CD4-positive, alpha-beta T cell treated with Interleukin-17A for 1 hour (primary cell): ENCODE data around the gene ZNF511.

ENCODE experiments used
- DNase-seq: peaks from one replicate; pipeline ENCODE4 v3.0.0-alpha.2; 2020

The ZNF511 gene

DNA sequence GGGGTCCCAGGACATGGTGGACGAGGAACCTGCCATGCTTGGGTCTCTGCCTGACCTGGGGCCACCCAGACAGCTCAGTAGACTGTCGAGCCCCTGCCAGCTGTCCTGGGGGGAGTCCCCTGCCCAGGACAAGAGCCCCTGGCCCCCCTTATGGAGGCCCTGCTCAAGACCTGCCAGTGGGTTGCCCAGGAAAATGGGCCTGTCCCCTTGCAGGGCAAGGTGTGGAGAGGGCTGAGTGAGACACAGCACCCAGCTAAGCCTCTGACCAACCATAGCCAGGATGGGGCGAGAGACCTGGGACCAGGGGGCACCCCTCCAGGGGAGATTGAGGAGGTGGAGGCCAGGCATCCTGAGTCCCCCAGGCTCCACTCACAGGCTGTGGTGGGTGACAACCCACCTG, 47.3 kb downstream of the ZNF511 start:
- no peak for DNase-seq

DNA sequence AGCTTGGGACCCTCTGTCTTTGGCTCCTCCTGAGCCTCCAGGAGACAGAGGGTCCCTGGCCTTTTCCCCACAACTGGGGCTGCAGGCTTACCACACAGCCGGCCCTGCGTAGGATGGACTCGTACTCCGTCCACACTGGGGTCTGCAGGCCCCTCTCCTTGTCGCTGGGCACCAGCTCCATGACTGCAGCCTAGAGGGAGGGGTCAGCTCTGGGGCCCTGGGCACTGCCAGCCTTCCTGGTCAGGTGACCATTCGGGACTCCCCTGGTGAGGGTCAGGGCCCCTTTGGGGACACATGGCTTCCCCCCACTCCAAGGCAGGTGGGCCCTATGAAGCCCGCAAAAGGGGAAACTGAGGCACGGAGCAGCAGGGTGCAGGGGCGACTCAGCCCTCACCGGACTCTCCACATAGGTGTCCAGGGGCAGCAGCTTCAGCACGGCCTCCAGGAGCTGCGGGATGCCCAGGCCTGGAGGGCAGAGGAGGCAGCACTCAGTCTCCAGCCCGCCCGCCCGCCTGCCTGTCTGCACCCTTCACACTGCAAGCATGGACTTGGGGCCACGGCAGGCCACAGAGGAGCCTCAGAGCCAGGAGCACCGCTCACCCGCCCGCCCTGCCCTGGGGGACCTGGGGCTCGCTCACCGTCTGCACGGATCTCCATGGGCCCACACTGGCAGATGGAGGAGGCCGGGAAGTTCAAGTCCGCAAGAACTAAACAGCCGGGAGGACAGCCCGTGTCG, 48.0 kb downstream of the ZNF511 start:
- DNase-seq = no peak

DNA sequence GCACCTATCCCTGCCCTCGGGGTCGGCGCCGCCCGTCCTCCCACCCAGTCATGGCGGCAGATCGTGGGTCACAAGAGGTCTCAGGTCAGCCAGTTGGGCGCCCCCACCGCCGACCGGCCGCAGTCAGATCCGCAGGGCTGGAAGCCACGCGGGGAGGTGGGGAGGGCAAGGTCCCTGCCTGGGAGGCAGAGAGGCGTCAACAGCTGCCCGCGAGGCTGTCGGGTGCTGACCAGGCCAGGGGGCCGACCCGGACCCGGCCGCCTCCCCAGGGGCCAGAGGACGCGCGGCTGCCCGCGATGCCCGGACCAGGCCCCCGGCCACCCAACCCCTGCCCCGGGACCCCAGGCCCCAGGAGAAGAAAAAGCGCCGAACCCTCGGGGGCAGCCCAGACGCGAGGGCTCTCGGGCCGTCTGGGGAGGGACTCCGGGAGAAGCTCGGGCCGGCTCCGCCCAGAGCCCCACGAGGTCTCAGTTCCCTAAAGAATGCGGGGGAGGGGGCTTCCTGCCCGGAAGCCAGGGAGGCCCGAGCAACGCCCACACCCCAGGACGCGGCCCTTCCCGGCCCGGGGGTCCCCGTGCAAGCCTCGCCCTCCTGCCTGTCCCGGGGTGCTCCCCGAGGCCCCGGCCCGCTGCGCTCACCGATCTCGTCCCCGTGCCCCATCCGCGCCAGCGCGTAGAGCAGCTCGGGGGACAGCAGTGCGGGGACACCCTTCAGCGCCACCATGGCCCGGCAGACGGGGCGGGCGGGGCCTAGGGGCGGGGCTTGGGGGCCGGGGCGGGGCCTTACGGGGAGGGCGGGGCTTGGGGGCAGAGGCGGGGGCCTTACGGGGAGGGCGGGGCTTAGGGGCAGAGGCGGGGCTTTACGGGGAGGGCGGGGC, 48.8 kb downstream of the ZNF511 start, which contains the start of gene FUOM:
Gene FUOM, minus strand, starts transcription at position 735 of the 877 bp plus-strand sequence. Its CDS starts 12 bp downstream, at position 723.
- DNase-seq = peak; percentile 80

DNA sequence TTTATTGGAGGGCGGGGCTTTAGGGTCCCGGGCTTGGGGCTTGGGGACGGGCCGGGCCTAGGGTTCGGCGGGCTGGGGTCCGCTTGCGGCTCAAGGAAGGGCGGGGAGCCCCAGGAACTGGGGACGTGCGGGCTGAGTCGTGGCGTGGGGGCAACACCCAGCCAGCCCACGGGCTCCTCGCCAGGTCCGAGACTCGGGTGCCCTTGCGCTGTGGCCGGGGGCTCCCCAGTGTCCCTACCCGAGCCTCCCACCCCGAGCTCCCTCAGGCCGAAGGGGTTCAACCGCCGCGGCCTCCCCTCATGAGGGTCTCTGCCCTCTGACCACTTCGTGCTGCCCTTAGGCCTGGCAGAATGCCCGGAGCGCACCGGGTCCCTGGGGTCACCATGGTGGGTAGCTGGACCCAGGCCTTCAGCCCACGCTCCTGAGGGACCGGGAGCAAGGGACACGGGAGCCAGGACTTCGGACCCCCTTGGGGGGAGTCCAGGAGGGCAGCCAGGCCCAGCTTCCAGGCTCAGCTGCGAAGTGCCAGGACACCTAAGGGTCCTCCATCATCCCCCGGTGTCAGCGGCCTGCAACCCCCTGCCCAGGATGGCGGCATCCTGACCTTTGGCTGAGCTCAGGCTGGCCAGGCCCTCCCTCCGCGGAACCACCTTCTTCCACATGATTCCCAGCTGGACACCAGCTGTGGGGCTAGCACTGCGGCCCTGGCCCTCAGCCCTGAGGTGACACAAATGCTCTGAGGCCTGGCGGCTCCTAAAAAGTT, 49.6 kb downstream of the ZNF511 start:
- DNase-seq = no peak

DNA sequence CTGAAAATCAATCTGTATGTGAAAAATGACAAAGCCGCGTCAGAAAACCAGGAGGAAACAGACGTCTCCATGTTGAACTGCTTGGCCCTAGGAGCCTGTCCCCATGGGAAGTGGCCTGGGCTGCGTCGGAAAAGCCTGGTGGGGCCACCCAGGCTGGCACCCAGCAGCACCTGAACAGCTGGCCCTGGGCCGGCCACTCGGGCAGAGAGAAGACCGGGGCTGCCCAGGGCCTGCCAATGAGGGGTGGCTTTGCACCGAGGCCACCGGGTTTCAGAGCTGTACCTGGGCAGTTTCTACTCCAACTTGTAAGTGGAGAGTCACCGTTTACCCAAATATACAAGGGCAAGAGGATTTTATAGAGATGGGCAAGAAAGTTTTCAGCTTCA, 50.2 kb downstream of the ZNF511 start:
- DNase-seq = no peak

DNA sequence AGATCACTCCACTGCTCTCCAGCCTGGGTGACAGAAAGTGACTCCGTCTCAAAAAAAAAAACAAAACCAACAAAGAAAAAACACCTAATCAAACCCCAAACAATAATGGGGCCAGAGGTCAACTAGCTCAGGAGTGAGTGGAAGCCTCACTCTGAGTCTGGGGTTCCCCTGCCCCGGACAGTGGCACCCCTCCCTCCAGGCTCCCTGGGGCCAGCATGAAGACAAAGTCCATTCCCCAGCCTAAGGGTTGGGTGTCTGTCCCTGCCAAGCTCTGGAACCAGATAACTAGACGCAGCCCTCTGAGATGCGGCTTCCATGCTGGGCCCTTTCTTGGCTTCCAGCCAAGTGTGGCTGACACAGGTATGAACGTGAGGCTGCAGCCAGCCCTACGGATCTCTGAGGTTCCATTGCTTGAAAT, 50.8 kb downstream of the ZNF511 start:
- DNase-seq = peak; percentile 37

DNA sequence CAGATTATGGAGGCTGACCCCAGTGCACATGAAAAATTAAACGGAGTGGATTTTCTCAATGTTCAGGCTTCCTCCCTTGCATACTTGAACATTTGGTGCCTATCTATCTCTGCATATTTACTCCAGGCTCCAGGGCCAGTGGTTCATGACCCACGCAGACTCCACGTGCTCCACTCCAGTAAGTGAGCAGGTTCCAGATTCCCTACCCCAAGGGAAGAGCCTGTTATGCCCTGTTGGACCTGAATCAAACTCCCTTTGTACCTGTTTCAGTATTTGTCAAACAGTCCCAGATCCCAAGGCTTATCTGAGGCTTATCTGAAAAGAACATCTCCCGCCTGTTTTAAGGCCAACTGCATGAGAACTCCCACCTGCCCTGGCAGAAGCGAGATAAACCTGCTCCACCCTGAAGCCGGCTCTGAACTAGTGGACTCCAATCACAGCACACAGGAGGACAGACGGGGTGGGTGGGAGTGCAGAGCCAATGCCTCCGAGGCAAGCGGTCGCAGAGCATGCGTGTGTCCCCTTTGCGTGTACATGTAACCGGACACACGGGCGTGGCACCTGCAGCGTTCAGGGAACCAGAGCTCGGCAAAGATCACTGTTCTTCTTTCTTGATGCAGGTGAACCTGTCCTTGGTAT, 51.4 kb downstream of the ZNF511 start:
- no peak for DNase-seq

DNA sequence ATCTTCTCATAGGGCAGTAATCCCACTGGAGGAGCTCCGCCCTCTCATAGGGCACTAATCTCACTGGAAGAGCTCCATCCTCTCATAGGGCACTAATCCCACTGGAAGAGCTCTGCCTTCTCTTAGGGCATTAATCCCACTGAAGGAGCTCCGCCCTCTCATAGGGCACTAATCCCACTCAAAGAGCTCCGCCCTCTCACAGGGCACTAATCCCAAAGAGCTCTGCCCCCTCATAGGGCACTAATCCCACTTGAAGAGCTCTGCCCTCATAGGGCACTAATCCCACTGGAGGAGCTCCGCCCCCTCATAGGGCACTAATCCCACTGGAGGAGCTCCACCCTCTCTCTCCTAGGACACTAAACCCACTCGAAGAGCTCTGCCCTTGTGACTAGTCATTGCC, 52.5 kb downstream of the ZNF511 start:
- DNase-seq = no peak

DNA sequence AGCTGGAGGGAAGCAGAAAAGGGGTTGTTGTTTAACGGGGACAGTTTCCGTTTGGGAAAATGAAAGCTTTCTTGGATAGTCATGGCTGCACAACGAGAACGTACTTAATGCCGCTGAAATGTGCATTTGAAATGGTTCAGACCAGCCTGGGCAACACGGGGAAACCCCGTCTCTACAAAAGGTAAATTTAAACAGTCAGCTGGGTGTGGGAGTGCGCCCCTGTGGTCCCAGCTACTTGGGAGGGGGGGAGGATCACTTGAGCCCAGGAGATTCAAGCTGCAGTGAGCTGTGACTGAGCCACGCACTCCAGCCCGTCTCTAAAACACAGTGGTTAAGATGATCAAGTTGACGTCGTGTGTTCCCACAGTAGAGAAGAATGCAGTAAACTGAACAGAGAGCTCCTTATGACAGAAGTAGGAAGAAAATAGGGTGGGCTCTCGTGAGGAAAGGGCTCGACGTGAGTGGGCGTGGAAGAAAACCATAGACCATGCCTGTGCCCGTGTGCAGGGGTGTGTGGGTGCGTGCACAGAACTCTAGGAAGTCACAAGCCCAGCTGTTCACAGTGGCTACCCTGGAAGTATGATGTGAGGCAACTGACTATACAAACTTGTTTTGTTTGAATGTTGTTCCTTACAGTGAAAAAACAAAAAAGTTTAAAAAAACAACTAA, 53.2 kb downstream of the ZNF511 start:
- DNase-seq = no peak
